Globus pallidus (tissue), 1 donor: ENCODE measurements around the gene PC.

Experiments
- DNase-seq: peaks from one replicate; pipeline ENCODE4 v3.0.0-alpha.2; 2015; ENCODE audit warnings: low spot score

PC gene

DNA sequence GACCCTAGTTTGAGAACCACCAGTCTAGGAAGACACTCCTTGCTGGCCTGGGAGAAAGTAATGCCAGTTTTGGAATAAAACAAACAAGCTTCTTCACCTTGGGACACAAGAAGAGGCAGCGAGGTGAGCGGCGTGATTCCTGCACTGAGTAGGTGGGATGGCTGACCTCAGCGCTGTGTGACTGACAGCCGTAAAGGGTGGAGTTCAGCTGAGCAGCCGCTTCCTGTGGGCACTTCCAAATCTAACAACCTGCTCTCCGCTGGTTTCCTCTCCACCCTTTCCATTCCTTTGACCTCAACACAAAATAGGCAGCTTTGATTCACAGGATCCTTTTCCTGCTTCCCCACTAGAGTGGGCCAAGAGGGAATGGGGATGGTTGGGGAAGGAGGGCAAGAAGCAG, 45.8 kb downstream of the PC start:
- DNase-seq = no peak

DNA sequence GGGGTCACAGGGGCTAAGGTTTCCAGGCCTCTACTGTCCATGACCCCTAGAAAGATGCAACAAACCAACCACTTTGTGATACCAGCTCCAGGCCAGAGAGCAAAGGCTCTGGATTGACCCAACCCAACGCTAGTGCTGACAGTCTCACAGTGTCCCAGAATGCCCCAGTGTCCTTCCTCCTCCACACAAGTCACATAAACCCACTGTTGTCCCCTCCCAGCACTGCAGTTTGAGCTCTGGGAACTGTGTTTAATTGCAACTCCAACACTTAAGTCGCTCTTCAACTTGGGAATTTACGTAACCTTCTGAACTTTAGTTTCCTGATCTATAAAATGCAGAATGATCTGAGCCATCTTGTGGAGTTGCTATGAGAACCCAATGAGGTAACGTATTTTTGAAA, 47.5 kb downstream of the PC start:
- no peak for DNase-seq

DNA sequence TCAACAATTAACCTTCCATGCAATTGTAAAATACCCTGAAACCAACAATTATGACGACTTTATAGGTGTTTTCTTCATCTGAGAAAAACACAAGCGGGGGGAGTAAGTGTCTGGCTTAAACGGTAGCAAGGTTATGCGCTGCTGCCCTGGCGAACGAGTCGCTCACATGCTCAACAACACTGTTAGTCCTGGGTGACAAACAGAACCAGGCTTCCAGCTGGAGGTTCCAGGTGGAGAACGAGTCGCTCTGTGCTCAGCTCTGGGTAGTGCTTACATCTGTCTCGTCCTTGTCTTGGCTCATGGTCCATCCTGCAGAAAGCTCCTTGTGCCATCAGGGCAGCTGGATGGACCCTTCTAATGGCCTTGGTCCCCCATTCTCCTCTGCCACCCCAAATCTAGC, 48.2 kb downstream of the PC start:
- DNase-seq = no peak

DNA sequence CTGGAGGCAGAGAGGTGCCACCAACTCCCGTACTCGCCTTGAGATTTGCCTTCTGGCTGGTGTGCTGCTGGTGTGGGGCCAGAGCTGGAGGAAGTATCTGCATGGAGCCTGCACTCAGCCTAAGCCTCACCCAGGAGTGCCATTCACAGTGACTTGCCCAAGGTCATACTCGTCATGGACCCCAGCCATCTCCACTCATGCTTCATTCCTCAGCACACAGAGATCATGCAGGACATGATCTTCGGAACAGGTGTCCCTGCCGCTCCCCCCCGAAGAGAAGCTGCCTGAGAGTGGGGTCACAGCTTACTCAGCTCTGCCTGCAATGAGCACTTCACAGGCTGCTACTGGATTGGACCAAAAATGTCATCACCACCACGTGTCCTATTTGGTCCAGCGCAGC, 49.0 kb downstream of the PC start:
- DNase-seq = no peak

DNA sequence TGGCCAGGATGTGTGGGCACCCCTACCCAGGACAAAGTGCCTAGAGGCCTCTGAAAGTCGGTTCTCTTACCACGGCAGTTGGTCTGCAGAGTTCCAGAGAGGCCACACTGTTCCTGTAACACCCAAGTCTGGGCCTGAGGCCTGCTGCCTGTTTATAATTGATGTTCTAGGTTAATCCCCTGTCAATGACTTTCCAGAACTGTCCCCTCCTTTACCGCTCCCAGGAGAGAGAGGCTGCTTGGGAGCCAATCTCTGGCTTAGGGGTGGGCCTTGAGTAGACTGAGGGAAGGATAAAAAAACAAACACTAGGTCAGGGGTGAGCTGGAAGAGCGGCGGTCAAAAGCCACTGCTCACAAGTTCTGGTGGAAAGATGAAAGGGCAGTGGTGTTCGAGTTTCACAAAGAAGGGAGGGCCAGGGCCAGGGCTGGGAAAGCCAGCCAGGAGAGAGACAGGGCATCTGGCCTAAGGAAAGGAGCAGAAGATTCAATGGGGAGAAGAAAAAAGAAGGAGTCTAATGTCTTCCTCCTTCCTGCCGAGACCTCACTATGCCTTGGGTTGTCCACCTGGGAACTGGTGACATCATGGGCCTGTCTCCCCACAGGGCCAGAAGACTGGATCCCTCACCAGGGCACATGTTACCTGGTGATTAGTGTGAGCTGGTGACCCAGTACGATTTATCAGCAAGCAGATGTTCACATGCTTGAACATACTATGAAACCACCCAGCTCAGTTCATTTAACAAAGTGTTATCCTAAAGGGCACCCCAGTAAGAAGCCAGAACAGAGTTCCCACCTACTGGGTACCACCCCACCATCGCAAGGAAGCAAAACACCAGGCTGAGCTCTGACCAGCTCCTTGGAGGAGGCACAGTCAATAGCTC, 50.2 kb downstream of the PC start:
- no peak for DNase-seq

DNA sequence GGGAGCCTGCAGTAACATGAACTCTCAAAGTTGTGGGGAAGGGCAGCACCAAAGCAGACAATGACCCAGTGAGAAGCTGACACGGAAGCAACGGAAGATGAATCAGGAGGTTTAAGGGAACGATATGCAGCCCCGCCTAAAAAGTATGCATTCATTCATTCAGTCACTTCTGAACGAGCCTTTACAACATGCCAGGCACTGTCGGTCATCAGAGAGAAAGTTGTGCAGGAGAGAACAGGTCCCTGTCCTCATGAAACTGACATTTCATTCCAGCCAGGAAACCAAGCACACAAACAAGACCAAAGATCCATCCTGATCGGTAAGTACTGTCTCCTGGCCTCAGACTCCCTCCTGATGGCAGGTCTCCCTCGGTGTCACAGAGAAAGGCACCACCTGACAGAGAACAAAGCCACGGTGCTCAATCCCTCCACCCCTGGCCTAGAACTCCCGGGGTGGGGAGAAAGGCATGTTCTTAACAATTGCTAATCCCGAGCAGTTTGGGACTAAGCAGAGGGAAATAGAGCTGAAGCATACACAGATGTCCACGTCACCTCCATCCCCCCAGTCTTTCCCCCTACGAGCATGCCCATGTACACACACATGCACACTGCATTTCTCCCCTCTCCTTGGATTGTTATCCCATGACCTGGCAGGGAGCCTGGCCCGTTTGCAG, 52.0 kb downstream of the PC start:
- no peak for DNase-seq

DNA sequence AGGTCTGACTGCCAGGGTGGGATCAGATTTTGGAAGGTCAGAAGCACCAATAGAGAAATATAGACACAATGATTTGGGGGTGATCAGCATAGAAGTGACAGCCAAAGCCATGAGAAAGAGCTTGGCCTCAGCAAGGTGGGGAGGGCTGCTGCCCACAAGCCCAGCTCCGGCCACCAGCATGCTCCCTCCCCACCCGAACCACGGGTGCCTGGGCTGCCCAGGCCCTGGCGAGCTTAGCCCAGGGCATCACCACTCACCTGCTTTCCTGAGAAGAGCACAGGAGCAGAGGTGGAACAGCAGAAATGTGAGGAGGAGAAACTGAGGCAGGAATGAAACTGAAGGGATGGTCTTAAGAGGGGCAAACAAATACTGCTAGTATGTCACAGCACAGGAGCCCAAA, 52.6 kb downstream of the PC start:
- DNase-seq = no peak

DNA sequence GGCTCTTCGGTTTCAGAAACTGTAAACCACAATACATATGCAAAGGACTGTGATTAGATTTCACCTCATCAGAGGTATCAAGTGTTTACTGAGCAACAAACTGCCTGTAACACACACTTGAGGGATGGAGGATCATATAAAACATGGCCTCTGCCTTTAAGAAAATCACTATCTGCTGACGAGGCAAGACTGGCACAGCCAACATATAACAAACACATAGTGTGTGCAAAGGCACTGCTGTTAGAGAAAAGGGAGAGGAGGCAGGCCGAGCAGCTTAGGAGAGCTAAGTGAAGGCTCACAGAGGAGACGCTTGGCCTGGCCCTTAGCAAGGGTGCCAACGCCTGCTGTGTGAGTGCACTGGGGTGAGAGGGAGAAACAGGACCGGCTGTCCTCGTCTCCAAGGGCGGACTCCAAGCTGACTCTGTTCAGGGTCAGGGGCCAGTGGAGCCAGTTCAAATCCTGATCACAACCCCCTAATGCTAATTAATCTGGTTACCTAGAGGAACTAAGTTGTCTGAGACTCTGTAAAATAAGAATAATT, 53.1 kb downstream of the PC start:
- DNase-seq = no peak

DNA sequence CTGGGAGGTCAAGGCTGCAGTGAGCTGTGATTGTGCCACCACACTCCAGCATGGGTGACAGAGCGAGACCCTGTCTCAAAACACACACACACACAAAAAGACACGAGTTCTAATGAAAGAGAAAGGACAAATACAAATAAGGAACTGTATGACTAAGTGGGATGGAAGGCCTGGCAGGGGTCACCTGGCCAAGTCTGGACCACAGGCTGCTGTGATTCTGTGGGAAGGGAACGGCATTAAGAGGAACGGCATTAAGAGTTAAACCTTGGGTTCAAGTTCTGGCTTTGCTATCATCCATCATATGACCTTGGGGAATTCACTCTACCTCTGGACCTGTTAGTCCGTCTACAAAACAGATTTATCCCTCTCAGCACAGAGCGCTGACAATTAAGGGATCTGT, 53.6 kb downstream of the PC start:
- no peak for DNase-seq

DNA sequence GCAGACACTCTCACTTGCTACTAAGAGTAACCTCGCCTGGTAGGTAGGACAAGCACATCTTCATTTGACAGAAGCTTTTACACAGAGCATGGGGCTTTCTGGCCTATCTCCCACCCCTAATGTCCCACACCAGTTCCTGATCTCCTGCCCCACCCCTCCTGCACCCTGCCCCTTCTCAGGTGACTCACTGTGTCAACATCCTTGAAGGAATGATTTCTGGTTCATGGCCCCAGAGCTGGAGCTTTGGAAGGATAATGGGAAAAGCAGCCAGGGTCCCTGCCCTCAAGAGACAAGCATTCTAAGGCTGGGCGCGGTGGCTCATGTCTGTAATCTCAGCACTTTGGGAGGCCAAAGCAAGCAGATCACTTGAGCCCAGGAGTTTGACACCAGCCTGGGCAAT, 54.1 kb downstream of the PC start:
- no peak for DNase-seq

DNA sequence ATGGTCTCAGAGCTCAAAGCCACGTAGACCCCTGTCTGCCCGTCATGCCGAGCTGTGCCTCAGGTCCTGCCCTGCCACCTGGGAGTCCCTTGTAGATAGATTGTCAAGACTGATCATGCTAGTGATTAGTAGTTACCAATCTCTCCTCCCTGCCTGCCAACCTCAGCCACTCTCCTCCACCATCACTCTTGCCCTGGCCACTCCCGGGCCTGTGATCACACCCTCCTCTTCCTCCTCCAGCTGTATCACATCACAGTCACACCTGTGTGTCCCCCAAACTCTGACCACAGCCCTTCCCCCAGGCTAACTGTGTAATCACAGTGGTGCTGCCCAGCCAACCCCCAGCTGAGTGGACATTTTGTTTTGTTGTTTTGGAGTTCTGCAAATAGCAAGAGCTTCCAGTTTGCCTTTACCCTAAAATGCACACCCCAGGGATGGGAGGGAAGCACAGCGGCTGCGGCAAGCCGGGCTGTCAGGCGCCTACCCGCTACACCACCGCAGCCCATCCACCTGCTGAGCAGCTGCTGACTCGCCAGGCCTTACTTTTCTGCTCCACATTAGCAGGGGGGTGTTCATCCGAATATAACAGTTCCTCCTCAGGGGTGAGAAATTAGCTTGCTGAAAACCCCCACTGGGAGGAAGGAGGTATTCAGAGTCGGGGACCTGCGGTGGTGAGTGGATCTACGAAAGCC, 55.6 kb downstream of the PC start:
- DNase-seq = no peak

DNA sequence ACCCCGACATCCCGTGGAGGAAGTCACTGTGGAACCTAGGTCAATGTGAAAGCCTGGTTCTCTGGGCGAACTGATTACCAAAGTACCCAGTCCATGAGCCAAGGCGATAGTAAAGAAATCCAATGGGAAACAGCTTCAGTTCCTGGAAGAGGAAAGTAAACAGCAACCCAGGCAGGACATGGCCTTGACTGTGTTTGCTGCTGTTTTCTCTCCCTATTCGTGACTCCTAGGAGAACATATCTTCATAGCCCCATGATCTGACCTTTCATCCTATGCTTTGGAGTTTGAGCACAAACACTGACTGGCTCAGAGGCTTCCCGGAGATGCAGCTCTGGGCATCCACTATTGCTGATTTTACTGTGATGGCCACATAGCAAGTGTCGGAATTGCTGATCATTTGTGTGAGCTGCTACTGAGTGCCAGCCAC, 56.2 kb downstream of the PC start:
- no peak for DNase-seq

DNA sequence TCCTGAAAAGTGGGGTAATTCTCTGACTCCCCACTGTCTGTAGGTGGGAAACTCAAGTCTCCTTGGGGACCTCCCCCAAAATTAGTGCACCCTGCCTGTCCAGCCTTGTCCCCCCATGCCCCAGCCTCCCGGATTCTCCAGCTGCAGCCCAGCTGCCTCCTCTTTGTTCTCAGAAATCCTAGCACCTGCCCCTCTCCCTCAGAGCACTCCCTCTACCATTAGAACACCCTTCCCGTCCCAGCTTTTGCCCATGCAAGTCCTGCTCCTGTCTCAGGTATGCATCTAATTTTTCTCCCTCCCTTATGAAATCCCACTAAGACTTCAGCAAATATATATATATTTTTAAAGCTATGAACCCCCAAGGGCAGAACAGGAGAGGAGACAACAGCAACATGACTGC, 64.0 kb downstream of the PC start:
- no peak for DNase-seq

DNA sequence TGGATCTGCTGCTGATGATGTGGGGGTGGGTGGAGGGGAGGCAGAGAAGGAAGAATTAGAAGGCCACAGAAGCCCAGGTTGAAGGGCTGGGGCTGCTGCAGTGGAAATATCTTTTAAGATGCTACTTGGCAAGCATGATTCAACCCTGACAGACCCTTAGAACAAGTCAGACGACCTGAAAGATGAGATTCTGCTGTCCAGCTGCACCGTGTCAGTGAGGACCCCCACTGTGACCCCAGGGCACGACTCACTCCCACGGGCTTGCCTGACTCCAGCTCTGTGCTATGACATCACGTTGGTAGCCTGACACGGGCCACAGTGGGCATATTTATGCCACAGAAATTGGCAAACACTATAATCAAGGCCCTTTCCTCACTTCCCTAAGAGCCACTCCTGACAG, 65.3 kb downstream of the PC start:
- no peak for DNase-seq

DNA sequence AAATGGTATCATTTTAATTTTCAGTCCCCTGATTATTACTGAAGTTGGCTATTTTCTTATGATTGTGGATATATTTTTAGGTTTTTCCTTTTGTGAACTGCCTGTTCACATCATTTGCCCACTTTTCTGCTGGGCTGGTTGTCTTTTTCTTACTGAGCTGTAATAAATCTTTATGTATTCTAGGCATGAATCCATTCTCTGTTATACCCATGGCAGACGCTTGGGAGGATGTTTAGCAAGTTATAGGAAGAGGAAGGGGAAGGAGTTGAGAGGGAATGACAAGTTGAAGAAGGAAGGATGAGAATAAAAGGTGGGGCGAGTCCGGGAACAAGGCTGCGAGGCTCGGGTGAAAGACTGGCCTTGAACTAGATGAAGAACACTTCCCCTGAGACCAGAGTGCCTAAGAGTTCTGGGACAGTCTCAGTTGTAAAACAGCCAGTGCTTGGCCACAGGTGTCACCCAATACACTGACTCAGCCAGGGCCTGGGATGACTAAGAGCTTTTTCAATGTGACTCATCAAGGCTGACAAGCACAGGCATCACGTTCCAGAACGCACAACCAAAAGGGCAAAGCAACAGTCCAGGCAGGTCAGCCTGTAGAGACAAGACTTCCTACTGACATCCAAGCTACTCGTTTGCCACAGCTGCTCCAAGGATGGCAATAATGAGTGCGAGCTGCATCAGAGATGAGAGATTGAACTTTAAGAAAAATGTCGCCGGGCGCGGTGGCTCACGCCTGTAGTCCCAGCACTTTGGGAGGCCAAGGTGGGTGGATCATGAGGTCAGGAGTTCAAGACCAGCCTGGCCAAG, 66.1 kb downstream of the PC start:
- no peak for DNase-seq

DNA sequence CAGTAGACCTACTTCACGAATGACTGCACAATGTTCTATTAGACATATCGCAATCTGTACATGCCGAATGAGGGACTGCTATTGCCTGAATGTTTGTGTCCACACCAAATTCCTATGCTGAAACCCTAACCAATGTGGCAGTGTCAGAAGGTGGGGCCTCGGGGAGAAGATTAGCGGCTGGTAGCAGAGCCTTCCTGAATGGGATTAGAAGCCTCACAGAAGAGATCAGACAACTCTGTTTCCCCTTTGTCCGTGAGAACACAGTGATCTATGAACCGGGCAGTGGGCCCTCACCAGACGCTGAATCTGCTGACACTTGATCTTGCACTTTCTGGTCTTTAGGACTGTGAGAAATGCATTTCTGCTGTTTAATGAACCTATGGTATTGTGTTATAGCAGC, 68.2 kb downstream of the PC start:
- no peak for DNase-seq

DNA sequence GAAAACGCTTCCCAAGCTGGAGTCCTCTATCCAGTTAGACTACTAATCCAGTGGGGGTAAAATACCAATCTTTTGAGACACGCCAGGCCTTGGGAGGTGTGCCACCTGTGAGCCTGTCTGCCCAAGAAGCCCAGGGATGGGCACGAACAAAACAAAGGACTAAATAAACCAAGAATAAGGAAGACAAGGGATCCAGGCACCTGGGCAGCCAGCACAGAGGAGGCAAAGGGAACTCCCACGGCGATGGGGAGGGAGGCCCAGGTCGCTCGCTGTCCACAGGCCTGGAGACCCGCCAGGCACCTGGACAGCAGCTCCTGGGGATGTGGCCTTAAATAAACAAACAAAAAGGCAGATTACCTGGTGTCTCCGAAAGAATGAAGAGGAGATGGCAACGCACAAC, 69.9 kb downstream of the PC start:
- no peak for DNase-seq

DNA sequence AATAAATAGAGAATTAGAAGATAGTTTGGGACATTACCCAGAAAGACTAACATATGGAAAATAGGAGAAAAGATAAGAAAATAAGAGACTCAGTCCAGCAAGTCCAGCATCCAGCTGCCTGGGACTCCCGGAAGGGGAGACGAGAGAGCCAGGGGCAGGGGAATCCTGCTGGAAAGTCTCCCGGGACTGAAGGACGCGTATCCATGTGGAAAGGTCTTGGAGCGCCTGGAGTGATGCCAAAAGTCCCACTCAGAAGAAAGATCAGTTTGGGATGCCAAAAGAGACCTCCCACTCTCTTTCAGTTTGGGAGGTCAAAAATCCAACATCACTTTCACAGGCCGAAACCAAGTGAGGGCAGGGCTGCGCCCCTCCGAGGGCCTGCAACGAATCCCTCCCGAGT, 70.7 kb downstream of the PC start:
- DNase-seq = no peak

DNA sequence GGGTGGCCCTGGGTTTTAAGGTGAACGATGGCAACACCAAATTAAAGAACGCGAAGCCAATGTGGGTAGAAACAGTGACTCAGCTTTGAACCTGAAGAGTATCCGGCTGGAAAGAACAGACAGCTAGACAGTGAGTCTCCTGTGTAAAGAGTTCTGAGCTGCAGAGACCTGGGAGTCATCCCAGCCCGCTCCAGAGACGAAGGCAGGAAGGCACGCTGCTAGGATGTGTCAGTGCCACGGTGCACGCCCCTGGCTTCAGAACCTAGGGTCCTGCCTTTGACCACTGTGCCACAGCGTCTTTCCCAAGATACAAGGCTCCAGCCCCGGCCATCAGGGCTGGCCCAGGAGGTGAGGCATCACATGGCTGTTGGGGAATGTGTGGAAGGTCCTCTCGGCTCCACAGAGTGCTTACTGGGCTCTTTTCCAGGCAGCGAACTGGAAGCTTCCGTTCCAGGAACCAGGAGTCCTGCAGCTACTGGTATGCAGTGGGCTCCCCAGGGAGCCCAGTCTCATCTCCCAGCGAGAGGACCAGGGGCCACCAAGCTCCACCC, 71.4 kb downstream of the PC start:
- no peak for DNase-seq

DNA sequence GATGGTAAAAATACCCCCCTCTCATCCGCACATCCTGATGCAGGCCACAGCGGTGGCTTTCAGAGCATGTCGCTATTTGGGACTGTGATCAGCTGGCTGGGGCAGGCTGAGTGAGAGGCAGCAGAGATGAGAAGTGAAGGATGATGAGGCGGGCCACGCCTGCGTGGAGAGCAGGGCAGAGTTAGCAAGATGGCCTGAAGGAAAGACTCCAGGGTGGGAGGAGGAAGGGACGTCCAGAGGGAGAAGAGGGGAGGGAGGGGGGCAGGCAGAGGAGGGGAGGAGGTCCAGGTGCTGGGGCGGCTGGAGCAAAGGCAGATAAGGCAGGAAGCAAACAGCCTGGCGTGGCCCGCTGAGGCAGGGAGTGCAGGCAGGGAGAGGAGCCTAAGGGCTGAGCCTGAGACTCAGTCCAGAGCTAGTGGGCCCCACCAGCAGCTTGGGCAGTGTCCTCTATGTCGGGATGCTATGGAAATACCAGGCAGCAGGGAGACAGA, 72.2 kb downstream of the PC start:
- DNase-seq = no peak

DNA sequence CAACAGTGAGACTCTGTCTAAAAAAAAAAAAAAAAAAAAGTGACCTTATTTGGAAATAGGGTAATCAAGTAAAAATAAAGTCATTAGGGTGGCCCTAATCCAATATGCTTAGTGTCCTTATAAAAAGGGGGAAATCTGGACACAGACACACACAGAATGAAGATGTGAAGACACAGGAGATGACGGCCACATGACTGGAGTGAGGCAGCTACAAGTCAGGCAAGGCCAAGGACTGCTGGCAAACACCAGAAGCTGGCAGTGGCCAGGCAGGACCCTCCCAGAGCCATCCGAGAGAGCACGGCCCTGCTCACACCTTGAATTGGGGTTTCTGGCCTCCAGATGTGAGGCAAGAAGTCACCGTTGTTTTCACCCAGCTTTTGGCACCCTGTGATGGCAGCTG, 72.7 kb downstream of the PC start:
- DNase-seq = no peak

DNA sequence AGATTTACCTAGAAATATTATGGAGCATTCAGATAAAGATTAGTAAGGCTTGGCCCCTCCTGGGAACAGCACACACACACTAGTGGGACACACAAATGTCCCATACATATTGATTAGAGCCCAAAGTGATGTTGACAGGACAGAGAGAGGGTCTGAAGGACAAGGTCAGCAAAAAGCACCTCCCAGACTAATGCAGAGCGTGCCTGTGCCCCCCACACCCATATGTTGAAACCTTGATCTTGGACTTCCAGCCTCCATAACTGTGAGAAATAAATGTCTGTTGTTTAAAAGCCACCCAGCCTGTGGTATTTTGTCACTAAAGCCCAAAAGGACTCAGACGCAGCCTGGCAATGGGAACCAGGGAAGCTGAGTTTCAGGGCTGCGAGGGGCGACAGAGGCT, 73.7 kb downstream of the PC start:
- no peak for DNase-seq
